ENCODE data around the gene CDC34. TPM values are rescaled to one million over a fixed set of nuclear protein-coding genes. Genes with fewer than 3 reads are reported as not detected.

Gene CDC34
- total and polyA plus RNA-seq, 9 of the 15 experiments (the other 6 are each of a cell fraction or from before 2014, with no cell fraction given): 0.80 to 203 (median 65.5) TPM

- TF ChIP-seq FOXM1 (IDR thresholded peaks at IDR 0.05; ENCODE audit: low read depth): no peak
- no peak for TF ChIP-seq FOXM1 (CRISPR knock-in tag; IDR thresholded peaks at IDR 0.05; ENCODE audit: low read depth)
- peak in 1 of 2 experiments; percentile 17; a peak in 1 of 4 replicates for TF ChIP-seq ZNF639 (CRISPR knock-in tag; conservative IDR thresholded peaks at IDR 0.05 in 1 of 2, IDR thresholded peaks at IDR 0.05 in 1 of 2)
- TF ChIP-seq ZNF717 (CRISPR knock-in tag; IDR thresholded peaks at IDR 0.05): no peak
- TF ChIP-seq THAP12 (CRISPR knock-in tag; IDR thresholded peaks at IDR 0.05): no peak
- TF ChIP-seq PYGO2 (tag; IDR thresholded peaks at IDR 0.05): no peak
- no peak for TF ChIP-seq ZNF3 (CRISPR knock-in tag; IDR thresholded peaks at IDR 0.05)
- no peak for TF ChIP-seq LEF1 (IDR thresholded peaks at IDR 0.05)
- peak in 1 of 2 experiments; percentile 15; a peak in 1 of 4 replicates for TF ChIP-seq HDAC1 (IDR thresholded peaks at IDR 0.05)
- TF ChIP-seq CHCHD3 (CRISPR knock-in tag; IDR thresholded peaks at IDR 0.05): no peak
- no peak for TF ChIP-seq SOX6 (IDR thresholded peaks at IDR 0.05)
- no peak for TF ChIP-seq STAT6 (CRISPR knock-in tag; IDR thresholded peaks at IDR 0.05)
- peak; percentile 66; the same call in 1 of the 2 replicates for TF ChIP-seq KAT7 (CRISPR knock-in tag; IDR thresholded peaks at IDR 0.05; ENCODE audit: borderline replicate concordance)
- no peak for TF ChIP-seq TBL1XR1 (IDR thresholded peaks at IDR 0.05; ENCODE audit: low read length in 2 of 2)
- TF ChIP-seq TRIM24 (IDR thresholded peaks at IDR 0.05): no peak
- TF ChIP-seq E2F4 (CRISPR knock-in tag; IDR thresholded peaks at IDR 0.05; ENCODE audit: low read depth): no peak
- TF ChIP-seq TAL1 (IDR thresholded peaks at IDR 0.05): no peak
- peak; percentile 35; the same call in 1 of the 2 replicates for TF ChIP-seq ZNF124 (CRISPR knock-in tag; IDR thresholded peaks at IDR 0.05)
- peak; percentile 27 for TF ChIP-seq ZFX (CRISPR knock-in tag; IDR thresholded peaks at IDR 0.05)
- TF ChIP-seq TAF1 (IDR thresholded peaks at IDR 0.05; ENCODE audit: control insufficient read depth, extremely low read depth, insufficient read depth, low read length, severe bottlenecking): no peak
Measured at GRCh38 chr19:572743-573518, 41.4 kb downstream of the CDC34 start (continued).

Measured in K562 (cell line).